DOHH2 (cell line): ENCODE data around the gene AFF2.

Experiments
- H3F3A ChIP-seq: fragments of 200-600 bp; sonication (generic), shearing (Covaris generic); 2 replicates; pipeline ENCODE4 v1.6.0; 2016; ENCODE audit warnings: antibody characterized with exemption, mild to moderate bottlenecking; ENCODE audit not compliant: control insufficient read depth, insufficient read depth
- H3K27ac ChIP-seq: fragments of 200-600 bp; sonication (generic); 2 replicates; pipeline ENCODE4 v1.5.1; 2014; ENCODE audit warnings: low read depth, mild to moderate bottlenecking, low read length, moderate library complexity
- H3K27me3 ChIP-seq: fragments of 200-600 bp; sonication (generic); 2 replicates; pipeline ENCODE4 v1.6.1; 2014; ENCODE audit warnings: mild to moderate bottlenecking, low read length, mixed read lengths; ENCODE audit not compliant: control insufficient read depth
- H3K36me3 ChIP-seq: fragments of 200-600 bp; sonication (generic); 2 replicates; pipeline ENCODE4 v1.6.1; 2014; ENCODE audit warnings: mild to moderate bottlenecking, low read length, moderate library complexity, mixed read lengths; ENCODE audit not compliant: control insufficient read depth
- H3K4me1 ChIP-seq: fragments of 200-600 bp; sonication (generic); 2 replicates; pipeline ENCODE4 v1.6.1; 2014; ENCODE audit warnings: mild to moderate bottlenecking, low read length, mixed read lengths; ENCODE audit not compliant: control insufficient read depth
- H3K4me2 ChIP-seq: fragments of 200-600 bp; sonication (generic); 2 replicates; pipeline ENCODE4 v1.6.0; 2014; ENCODE audit warnings: mild to moderate bottlenecking, low read length, moderate library complexity
- H3K4me3 ChIP-seq: fragments of 200-600 bp; sonication (generic); 2 replicates; pipeline ENCODE4 v1.5.1; 2014; ENCODE audit warnings: mild to moderate bottlenecking, low read length, mixed read lengths
- H3K79me2 ChIP-seq: fragments of 200-600 bp; sonication (generic); 2 replicates; pipeline ENCODE4 v1.6.1; 2014; ENCODE audit warnings: mild to moderate bottlenecking, low read length, mixed read lengths; ENCODE audit not compliant: control insufficient read depth
- H3K9me2 ChIP-seq: fragments of 200-600 bp; sonication (generic); replicated peaks from 2 replicates; pipeline ENCODE4 v1.6.1; 2014; ENCODE audit warnings: mild to moderate bottlenecking, low read length, mixed read lengths; ENCODE audit not compliant: control insufficient read depth
- H3K9me3 ChIP-seq: fragments of 200-600 bp; sonication (generic); 2 replicates; pipeline ENCODE4 v1.6.1; 2014; ENCODE audit warnings: antibody characterized with exemption, low read length, mixed read lengths; ENCODE audit not compliant: control insufficient read depth, insufficient read depth
- H4K20me1 ChIP-seq: fragments of 200-600 bp; sonication (generic); 2 replicates; pipeline ENCODE4 v1.6.0; 2014; ENCODE audit warnings: low read depth, mild to moderate bottlenecking, antibody characterized with exemption, low read length, moderate library complexity; ENCODE audit not compliant: control insufficient read depth, insufficient read depth
- EZH2phosphoT487 ChIP-seq: fragments of 200-600 bp; sonication (generic); IDR thresholded peaks from 2 replicates; pipeline ENCODE4 v1.6.1; 2017; ENCODE audit warnings: borderline replicate concordance, mild to moderate bottlenecking, antibody characterized with exemption, low read length, moderate library complexity, mixed read lengths
- TF ChIP-seq, protein P1 (sequence below): fragments of 200-600 bp; sonication (generic); IDR thresholded peaks from one replicate; pipeline ENCODE4 v1.5.1; 2014; ENCODE audit warnings: antibody characterized with exemption, mild to moderate bottlenecking, low read depth, low read length; ENCODE audit not compliant: poor library complexity, severe bottlenecking

Gene AFF2

DNA sequence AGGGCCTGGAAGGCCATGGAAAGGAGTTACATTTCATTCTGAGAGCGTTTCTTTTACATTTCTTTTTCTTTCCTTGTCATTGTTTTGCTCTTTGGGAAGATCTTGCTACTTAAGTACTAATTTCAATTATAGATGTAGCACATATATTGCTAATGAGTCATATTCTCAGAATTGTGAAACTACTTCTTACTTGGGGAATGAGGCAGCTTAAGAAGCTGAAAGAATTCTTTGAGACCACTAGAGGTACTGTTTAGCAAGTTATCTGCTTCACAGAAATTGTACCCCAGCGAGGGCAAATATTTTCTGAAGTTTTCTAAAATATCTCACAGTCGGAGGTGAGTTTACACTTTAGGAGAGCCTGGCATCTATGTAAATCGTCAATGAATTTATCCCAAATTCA, 100.6 kb downstream of the AFF2 start:
- Histone ChIP-seq H3F3A (no peaks in the 10 kb centered on the region), H3K4me1 (peaks cover 47% of the 10 kb centered on the region), H4K20me1 (no peaks in the 10 kb centered on the region), H3K27ac (no peak overlapping the region), H3K9me2 (no peaks in the 10 kb centered on the region), H3K79me2 (peaks cover 97% of the 10 kb centered on the region), H3K4me2 (no peak overlapping the region), H3K9me3 (peaks cover 7% of the 10 kb centered on the region; the same call in 1 of the 2 replicates), H3K4me3 (no peak overlapping the region), H3K27me3 (no peaks in the 10 kb centered on the region), H3K36me3 (peaks cover 12% of the 10 kb centered on the region)
- TF ChIP-seq, protein P1, sequence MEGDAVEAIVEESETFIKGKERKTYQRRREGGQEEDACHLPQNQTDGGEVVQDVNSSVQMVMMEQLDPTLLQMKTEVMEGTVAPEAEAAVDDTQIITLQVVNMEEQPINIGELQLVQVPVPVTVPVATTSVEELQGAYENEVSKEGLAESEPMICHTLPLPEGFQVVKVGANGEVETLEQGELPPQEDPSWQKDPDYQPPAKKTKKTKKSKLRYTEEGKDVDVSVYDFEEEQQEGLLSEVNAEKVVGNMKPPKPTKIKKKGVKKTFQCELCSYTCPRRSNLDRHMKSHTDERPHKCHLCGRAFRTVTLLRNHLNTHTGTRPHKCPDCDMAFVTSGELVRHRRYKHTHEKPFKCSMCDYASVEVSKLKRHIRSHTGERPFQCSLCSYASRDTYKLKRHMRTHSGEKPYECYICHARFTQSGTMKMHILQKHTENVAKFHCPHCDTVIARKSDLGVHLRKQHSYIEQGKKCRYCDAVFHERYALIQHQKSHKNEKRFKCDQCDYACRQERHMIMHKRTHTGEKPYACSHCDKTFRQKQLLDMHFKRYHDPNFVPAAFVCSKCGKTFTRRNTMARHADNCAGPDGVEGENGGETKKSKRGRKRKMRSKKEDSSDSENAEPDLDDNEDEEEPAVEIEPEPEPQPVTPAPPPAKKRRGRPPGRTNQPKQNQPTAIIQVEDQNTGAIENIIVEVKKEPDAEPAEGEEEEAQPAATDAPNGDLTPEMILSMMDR = no peak
- TF ChIP-seq EZH2phosphoT487 = no peak

GRCh38 chrX:148609515-148610327, 109.3 kb downstream of the AFF2 start:
- peaks cover 18% of the 10 kb centered on the region; the same call in 1 of the 2 replicates for H3K9me3 ChIP-seq
- no peaks in the 10 kb centered on the region for H3K27me3 ChIP-seq
- H3K9me2 ChIP-seq = no peaks in the 10 kb centered on the region
- peak overlapping the region; percentile 73 for H3K4me3 ChIP-seq
- H3K4me2 ChIP-seq = peak overlapping the region; percentile 90
- TF ChIP-seq, protein P1 = no peak
- no peak for TF ChIP-seq EZH2phosphoT487
- peaks cover 51% of the 10 kb centered on the region for H3K36me3 ChIP-seq
- H4K20me1 ChIP-seq = no peaks in the 10 kb centered on the region
- peaks cover 77% of the 10 kb centered on the region for H3K4me1 ChIP-seq
- peak overlapping the region; percentile 97 for H3K27ac ChIP-seq
- peaks cover 14% of the 10 kb centered on the region for H3F3A ChIP-seq
- peaks cover 99% of the 10 kb centered on the region for H3K79me2 ChIP-seq

DNA sequence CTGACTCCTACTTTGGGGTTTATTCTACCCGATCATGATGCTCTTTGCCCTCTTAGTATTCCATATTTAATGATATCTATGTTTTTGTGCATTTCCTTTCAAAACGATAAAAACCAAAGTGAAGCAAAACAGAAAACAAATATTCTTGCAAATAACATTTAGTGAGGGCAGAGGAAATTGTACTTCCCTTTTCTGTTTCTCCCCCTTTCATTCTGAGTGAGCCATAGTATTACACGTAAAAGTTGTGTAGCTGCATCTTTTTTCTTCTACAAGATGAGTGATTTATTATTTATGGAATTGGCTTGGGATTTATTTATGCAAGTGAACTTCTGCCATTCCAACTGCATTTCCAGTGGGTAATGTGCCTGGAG, 109.9 kb downstream of the AFF2 start:
- Histone ChIP-seq H3K27ac (peak overlapping the region; percentile 97), H3K9me3 (peaks cover 16% of the 10 kb centered on the region; the same call in 1 of the 2 replicates), H4K20me1 (no peaks in the 10 kb centered on the region), H3K27me3 (no peaks in the 10 kb centered on the region), H3K4me1 (peaks cover 76% of the 10 kb centered on the region), H3F3A (peaks cover 14% of the 10 kb centered on the region), H3K4me2 (peak overlapping the region; percentile 90), H3K36me3 (peaks cover 53% of the 10 kb centered on the region), H3K4me3 (peak overlapping the region; percentile 73), H3K9me2 (no peaks in the 10 kb centered on the region), H3K79me2 (peaks cover 99% of the 10 kb centered on the region)
- no peak for TF ChIP-seq EZH2phosphoT487
- TF ChIP-seq, protein P1 = no peak
